DMS53 treated with DMSO at 0.1 percent for 48 hours (cell line): ENCODE results near the gene RAPGEF1.
"Not testable (repeated sequence)": the region's sequence is repeated elsewhere in the genome, so short reads cannot be mapped to it uniquely, and the experiment has no call there.

Experiments
- DNase-seq: peaks from one replicate; lab custom pipeline; 2025; ENCODE audit not compliant: unreplicated experiment; lab: John Stamatoyannopoulos, UW

RAPGEF1 gene

GRCh38 chr9:131673531-131673930 lies 66.3 kb downstream of the RAPGEF1 start:
- no peak for DNase-seq

- DNase-seq = no peak
Measured at GRCh38 chr9:131673068-131673467, 66.8 kb downstream of the RAPGEF1 start.

GRCh38 chr9:131672451-131672850 lies 67.4 kb downstream of the RAPGEF1 start:
- DNase-seq = no peak

- DNase-seq = no peak
Measured at GRCh38 chr9:131671133-131671520, 68.7 kb downstream of the RAPGEF1 start.

- no peak for DNase-seq
Measured at GRCh38 chr9:131670247-131671132, 69.4 kb downstream of the RAPGEF1 start.

- no peak for DNase-seq
Measured at GRCh38 chr9:131669269-131670157, 70.4 kb downstream of the RAPGEF1 start.

- DNase-seq = no peak
Measured at GRCh38 chr9:131668439-131669268, 71.2 kb downstream of the RAPGEF1 start.

GRCh38 chr9:131668057-131668438 lies 71.8 kb downstream of the RAPGEF1 start:
- DNase-seq = no peak

- no peak for DNase-seq
Measured at GRCh38 chr9:131667576-131667975, 72.3 kb downstream of the RAPGEF1 start.

- no peak for DNase-seq
Measured at GRCh38 chr9:131666774-131667173, 73.1 kb downstream of the RAPGEF1 start.

- DNase-seq = no peak
Measured at GRCh38 chr9:131666029-131666428, 73.8 kb downstream of the RAPGEF1 start.

GRCh38 chr9:131663288-131663687 lies 76.6 kb downstream of the RAPGEF1 start:
- DNase-seq = no peak

GRCh38 chr9:131662289-131662621 lies 77.6 kb downstream of the RAPGEF1 start:
- DNase-seq = not testable (repeated sequence)

GRCh38 chr9:131661568-131662288 lies 78.1 kb downstream of the RAPGEF1 start:
- DNase-seq = no peak

- DNase-seq = no peak
Measured at GRCh38 chr9:131660466-131661405, 79.1 kb downstream of the RAPGEF1 start.

GRCh38 chr9:131658377-131659129 lies 81.3 kb downstream of the RAPGEF1 start:
- no peak for DNase-seq

- no peak for DNase-seq
Measured at GRCh38 chr9:131657940-131658339, 81.9 kb downstream of the RAPGEF1 start.

GRCh38 chr9:131657456-131657855 lies 82.4 kb downstream of the RAPGEF1 start:
- no peak for DNase-seq

GRCh38 chr9:131657037-131657377 lies 82.9 kb downstream of the RAPGEF1 start:
- no peak for DNase-seq
